Right lobe of liver (tissue), 6 donors: Measurements from ENCODE around the gene LILRB1. TPM values are rescaled to one million over a fixed set of nuclear protein-coding genes. Genes with fewer than 3 reads are reported as not detected.
"Not testable (repeated sequence)": the region's sequence is repeated elsewhere in the genome, so short reads cannot be mapped to it uniquely, and the experiment has no call there.

ENCODE experiments used
- ATAC-seq, 4 donors: fragments of 200-7000 bp; cut with Tn5 transposase; one replicate each; pipeline ENCODE4 v1.9.1; 2020; ENCODE audit warnings: mild to moderate bottlenecking in 4 of 4, moderate library complexity in 4 of 4
- DNase-seq, 3 donors: peaks; one replicate each; pipeline ENCODE4 v3.0.0-alpha.2; 2020
- H3K27ac ChIP-seq, 3 donors: fragments of 200-600 bp; one replicate each; pipeline ENCODE4 v1.8.0; 2022
- H3K27me3 ChIP-seq, 2 donors: fragments of 200-600 bp; one replicate each; pipeline ENCODE4 v1.8.0; 2022
- H3K36me3 ChIP-seq, 4 donors: fragments of 200-600 bp; sonication (generic) in 1 of 4; one replicate each; pipeline versions ENCODE4 v1.5.1 to v1.8.0; 2017 to 2022; ENCODE audit warnings: control low read depth in 1 of 4
- H3K4me1 ChIP-seq, 4 donors: fragments of 200-600 bp; sonication (generic) in 1 of 4; one replicate each; pipeline versions ENCODE4 v1.5.1 to v1.8.0; 2017 to 2022; ENCODE audit warnings: control low read depth in 1 of 4
- H3K4me3 ChIP-seq, 3 donors: fragments of 200-600 bp; one replicate each; pipeline ENCODE4 v1.8.0; 2022
- H3K9me3 ChIP-seq, 4 donors: fragments of 200-600 bp; sonication (generic) in 1 of 4; one replicate each; pipeline versions ENCODE4 v1.5.1 to v1.8.0; 2017 to 2022; ENCODE audit warnings: control low read depth in 1 of 4
- POLR2A ChIP-seq: fragments of 450-650 bp; IDR thresholded peaks from one replicate; pipeline ENCODE4 v1.6.1; 2017; ENCODE audit warnings: antibody characterized with exemption, mild to moderate bottlenecking
- WGBS: methylation state at CpG from one replicate; pipeline ENCODE4 v1.1.6; 2018; ENCODE audit warnings: low coverage, low lambda C conversion rate; ENCODE audit not compliant: insufficient coverage; ENCODE audit errors: missing lambda C conversion rate; 5-methylcytosine and 5-hydroxymethylcytosine counted together
- intact Hi-C, 2 donors: fragments of 100-400 bp; cut with DNase I; formaldehyde crosslinking; loops; one replicate each; pipeline versions ENCODE4 v1.11.2 to v1.14.1; 2022
- total RNA-seq, 6 experiments: library from RNA; depleted of rRNA in 2 of 6; stranded (reverse); fragments of >200 nt in 2 of 6; fragmentation: NEBNext Ultra II Directional in 3 of 6; extraction: Animal tissue kit (Norgen Biotek cat#: 25700) in 3 of 6; gene quantifications; one replicate each; pipeline versions ENCODE4 v1.1.0 to v1.2.4, GENCODE V29; 2016 to 2023
- TF ChIP-seq, protein P1 (sequence below), 4 donors: fragments of 200-600 bp in 3 of 4; fragments of 450-650 bp in 1 of 4; IDR thresholded peaks; one replicate each; pipeline versions ENCODE4 v1.5.1 to v1.8.0; 2016 to 2022; ENCODE audit warnings: antibody characterized with exemption in 4 of 4, mild to moderate bottlenecking in 2 of 4
- donor health status: DM: no; HTN: yes; CAD: no.
- donor health status: DM: no; HTN: no; CAD: no.
- donor health status: DM: no; HTN: no; CAD: no.
- donor health status: DM: no; HTN: yes; CAD: no.
- donor health status: DM: no; HTN: yes; CAD: no.

The LILRB1 gene
- total RNA-seq, 6 experiments from 2014 or later = 1.7 to 21.9 (median 4.1) TPM

DNA sequence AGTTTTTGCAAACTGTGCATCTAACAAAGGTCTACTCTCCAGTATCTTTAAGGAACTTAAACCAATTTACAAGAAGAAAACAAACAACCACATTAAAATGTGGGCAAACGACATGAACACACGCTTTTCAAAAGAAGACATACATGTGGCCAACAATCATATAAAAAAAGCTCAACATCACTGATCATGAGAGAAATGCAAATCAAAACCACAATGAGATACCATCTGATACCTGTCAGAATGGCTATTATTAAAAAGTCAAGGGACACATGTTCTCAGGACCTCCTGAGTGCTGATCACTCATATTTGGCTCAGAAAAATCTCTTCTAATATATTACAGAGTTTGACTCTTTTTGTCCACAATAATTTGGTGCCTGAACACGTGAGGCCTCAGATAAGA, 14.2 kb upstream of the LILRB1 start:
- TF ChIP-seq POLR2A = no peak
- TF ChIP-seq, protein P1, sequence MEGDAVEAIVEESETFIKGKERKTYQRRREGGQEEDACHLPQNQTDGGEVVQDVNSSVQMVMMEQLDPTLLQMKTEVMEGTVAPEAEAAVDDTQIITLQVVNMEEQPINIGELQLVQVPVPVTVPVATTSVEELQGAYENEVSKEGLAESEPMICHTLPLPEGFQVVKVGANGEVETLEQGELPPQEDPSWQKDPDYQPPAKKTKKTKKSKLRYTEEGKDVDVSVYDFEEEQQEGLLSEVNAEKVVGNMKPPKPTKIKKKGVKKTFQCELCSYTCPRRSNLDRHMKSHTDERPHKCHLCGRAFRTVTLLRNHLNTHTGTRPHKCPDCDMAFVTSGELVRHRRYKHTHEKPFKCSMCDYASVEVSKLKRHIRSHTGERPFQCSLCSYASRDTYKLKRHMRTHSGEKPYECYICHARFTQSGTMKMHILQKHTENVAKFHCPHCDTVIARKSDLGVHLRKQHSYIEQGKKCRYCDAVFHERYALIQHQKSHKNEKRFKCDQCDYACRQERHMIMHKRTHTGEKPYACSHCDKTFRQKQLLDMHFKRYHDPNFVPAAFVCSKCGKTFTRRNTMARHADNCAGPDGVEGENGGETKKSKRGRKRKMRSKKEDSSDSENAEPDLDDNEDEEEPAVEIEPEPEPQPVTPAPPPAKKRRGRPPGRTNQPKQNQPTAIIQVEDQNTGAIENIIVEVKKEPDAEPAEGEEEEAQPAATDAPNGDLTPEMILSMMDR (IDR thresholded peaks at IDR 0.05) = no peak
- H3K27ac ChIP-seq = no peak overlapping the region

DNA sequence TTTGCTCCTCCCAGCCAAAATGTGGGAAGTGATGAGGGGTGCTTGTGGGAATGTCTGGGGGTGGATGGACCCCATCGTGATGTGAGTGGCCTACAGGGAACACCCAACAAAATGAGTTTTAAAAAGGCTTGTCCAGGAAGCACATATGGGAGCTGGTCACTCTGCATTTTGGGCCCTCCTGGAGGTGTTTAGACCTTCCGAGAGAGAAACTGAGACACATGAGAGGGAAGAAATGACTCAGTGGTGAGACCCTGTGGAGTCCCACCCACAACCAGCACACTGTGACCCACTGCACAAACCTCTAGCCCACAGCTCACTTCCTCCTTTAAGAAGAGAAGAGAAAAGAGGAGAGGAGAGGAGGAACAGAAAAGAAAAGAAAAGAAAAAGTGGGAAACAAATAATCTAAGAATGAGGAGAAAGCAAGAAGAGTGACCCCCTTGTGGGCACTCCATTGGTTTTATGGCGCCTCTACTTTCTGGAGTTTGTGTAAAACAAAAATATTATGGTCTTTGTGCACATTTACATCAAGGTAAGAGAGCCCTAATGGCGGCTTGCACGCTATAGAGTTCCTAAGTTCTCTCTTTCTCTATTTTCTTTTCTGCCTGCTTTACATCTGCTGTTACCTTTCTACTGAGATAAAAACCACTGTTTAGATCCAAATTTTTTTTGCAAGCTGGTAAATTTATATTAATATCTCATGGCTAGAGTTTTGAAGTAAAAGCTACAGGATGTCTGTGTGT, 13.3 kb upstream of the LILRB1 start:
- no peak overlapping the region for H3K27ac ChIP-seq
- H3K4me1 ChIP-seq = no peaks in the 10 kb centered on the region
- H3K4me3 ChIP-seq = peak overlapping the region in 2 of 3 donors; percentile 6 to 19
- DNase-seq (no peak), ATAC-seq (peak; percentile 27 to 70 (median 47))
- WGBS = 30% methylated on average over 5 of the region's 5 CpGs
- intact Hi-C loops = no loop called here
- TF ChIP-seq, protein P1 (IDR thresholded peaks at IDR 0.05) = no peak
- TF ChIP-seq POLR2A = no peak
- H3K36me3 ChIP-seq = no peaks in the 10 kb centered on the region
- H3K27me3 ChIP-seq = no peaks in the 10 kb centered on the region
- no peaks in the 10 kb centered on the region for H3K9me3 ChIP-seq

More for the DNA sequence above, 14.2 kb upstream of the LILRB1 start:
- Histone ChIP-seq H3K4me3 (no peak overlapping the region), H3K27me3 (no peaks in the 10 kb centered on the region), H3K9me3 (no peaks in the 10 kb centered on the region), H3K4me1 (no peaks in the 10 kb centered on the region), H3K36me3 (no peaks in the 10 kb centered on the region)
- ATAC-seq (no peak), DNase-seq (no peak)
- intact Hi-C loops = no loop called here
- WGBS = 37% methylated on average over 3 of the region's 3 CpGs

DNA sequence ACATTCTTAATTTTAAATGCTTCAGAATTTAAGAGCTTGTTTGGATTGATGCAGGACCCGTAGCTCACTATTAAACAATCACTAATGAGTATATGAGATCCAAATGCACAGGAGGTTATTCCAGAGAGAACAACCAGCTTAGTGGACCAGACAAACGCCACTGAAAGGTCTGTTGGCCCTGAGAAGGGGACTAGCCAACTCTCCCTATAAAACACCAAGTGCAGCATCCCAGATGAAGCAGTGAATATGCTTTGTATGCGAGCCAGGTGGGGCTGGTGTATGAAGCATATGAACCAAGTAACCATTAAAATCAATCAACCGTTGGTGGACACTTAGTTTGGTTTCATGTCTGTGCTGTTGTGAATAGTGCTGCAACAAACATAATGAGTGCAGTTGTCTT, 9.8 kb upstream of the LILRB1 start:
- 64% methylated on average over 4 of the region's 4 CpGs for WGBS
- intact Hi-C loops = no loop called here
- TF ChIP-seq POLR2A = no peak
- TF ChIP-seq, protein P1 (IDR thresholded peaks at IDR 0.05) = no peak
- H3K4me1 ChIP-seq = no peaks in the 10 kb centered on the region
- no peaks in the 10 kb centered on the region for H3K27me3 ChIP-seq
- no peak overlapping the region for H3K4me3 ChIP-seq
- no peaks in the 10 kb centered on the region for H3K9me3 ChIP-seq
- DNase-seq (no peak), ATAC-seq (no peak)
- no peak overlapping the region for H3K27ac ChIP-seq
- no peaks in the 10 kb centered on the region for H3K36me3 ChIP-seq

DNA sequence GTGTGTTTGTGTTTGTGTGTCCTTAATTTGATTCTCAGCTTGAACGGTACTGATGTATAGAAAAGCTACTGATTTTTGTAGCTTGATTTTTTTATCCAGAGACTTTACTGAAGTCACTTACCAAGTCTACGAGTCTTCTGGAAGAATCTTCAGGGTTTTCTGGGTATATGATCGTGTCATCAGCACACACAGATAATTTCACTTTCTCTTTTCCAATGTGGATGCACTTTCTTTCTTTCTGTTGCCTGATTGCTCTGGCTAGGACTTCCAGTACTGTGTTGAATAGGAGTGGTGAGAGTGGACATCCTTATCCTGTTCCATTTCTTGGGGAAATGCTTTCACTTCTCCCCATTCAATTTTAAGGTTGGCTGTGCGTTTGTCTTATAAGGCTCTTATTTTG, 7.9 kb upstream of the LILRB1 start:
- no peaks in the 10 kb centered on the region for H3K9me3 ChIP-seq
- no peaks in the 10 kb centered on the region for H3K27me3 ChIP-seq
- no peak overlapping the region for H3K27ac ChIP-seq
- DNase-seq (no peak), ATAC-seq (peak in 1 of 4 donors; percentile 24)
- H3K36me3 ChIP-seq = no peaks in the 10 kb centered on the region
- no peak for TF ChIP-seq POLR2A
- TF ChIP-seq, protein P1 (IDR thresholded peaks at IDR 0.05) = no peak
- H3K4me3 ChIP-seq = no peak overlapping the region
- intact Hi-C loops = no loop called here
- H3K4me1 ChIP-seq = no peaks in the 10 kb centered on the region
- WGBS = 34% methylated on average over 4 of the region's 4 CpGs

DNA sequence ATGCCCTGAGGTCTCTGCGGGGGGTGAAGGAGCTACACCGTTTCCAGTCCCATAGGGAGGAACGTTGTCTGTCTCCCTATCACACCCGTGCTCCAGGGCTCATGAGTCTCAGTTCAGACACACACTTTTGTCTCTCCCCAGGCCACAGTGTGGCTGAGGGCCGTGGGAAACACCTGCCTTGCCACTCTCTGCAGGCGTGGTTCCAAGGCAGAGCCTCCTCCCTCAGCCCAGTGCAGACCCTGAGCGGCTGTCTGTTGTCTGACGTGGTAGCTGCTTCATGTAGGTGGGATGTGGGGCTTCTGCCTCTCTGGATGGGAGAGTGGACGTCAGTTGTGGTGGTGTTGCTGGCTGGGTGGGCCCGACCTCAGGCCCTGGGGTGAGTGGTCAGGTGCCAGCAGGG, 6.0 kb upstream of the LILRB1 start:
- peak in 1 of 4 donors; percentile 44 for ATAC-seq
- H3K4me1 ChIP-seq, H3K9me3 ChIP-seq, H3K27me3 ChIP-seq, H3K36me3 ChIP-seq, H3K4me3 ChIP-seq, DNase-seq, H3K27ac ChIP-seq, intact Hi-C loops: not testable (repeated sequence)
- WGBS = no CpG with 5 or more reads among the region's 10 CpGs

DNA sequence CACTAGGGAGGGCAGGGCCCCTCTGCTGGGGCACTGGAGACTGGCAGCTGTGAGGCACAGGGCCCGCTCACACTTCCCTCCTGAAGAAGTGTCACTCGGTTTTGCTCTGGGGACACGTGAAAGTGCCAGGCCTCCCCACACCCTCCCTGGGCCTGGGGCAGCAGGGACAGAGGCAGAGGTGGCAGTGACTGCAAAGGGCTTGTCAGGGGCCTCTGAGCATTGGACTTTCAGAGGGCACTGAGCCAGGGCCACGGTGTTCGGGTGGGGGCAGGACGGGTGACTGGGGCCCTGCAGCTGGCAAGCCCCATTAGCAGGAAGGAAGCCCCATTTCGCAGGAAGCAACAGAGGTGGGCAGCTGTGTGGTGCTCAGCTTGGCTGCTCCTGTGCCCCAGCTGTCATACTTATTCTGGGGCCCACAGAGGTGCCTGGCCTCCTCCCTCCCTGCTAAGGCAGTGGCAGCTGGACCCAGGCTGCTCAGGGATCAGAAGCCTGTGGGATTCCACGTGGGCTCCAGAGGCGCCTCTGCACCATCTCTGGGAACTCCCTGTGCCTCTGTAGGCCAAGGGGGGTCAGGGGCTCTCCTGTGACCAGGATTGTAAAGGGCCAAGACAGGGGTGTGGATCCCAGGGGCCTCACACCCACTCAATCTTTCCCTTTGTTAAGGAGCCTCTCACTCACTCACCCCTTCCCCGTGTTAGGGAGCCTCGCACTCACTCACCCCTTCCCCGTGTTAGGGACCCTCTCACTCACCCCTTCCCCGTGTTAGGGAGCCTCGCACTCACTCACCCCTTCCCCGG, 5.2 kb upstream of the LILRB1 start:
- 73% methylated on average over 6 of the region's 15 CpGs for WGBS
- intact Hi-C loops, H3K27ac ChIP-seq, H3K4me3 ChIP-seq, H3K36me3 ChIP-seq, H3K27me3 ChIP-seq, DNase-seq, H3K9me3 ChIP-seq, H3K4me1 ChIP-seq: not testable (repeated sequence)
- ATAC-seq = peak in 2 of 4 donors; percentile 18 to 37
